Erythroblast (primary cell): Measurements from ENCODE around the gene SLC25A51.

Source experiments
- GATA1 ChIP-seq: IDR thresholded peaks from 2 replicates; pipeline ENCODE4 v1.6.1; 2011; ENCODE audit warnings: low read depth, mild to moderate bottlenecking, control low read depth, low read length, moderate library complexity
- POLR2A ChIP-seq: IDR thresholded peaks from 2 replicates; pipeline ENCODE4 v1.6.1; 2011; ENCODE audit warnings: mild to moderate bottlenecking, low read length

DNA sequence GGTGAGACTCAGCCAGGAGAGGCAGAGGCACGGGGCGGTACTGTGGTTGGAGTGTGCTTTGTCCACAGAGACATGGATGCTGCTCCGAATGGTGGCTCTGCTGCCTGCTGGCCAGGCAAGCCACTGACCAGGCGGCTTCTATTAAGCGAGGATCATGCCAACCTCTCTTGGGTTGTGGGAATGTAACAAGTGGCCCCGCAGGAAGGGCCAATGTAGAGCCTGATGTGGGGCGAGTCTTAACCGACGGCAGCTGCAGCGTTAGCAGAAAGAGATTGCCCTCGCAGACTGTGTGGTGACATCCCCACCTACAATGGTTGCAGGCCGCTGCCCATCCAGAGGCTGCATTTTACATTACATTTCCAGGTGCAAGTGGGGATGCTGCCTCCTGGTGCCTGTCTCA, 46.6 kb upstream of the SLC25A51 start:
- no peak for TF ChIP-seq POLR2A
- no peak for TF ChIP-seq GATA1
